ENCODE data around the gene SLC30A9.

DNA sequence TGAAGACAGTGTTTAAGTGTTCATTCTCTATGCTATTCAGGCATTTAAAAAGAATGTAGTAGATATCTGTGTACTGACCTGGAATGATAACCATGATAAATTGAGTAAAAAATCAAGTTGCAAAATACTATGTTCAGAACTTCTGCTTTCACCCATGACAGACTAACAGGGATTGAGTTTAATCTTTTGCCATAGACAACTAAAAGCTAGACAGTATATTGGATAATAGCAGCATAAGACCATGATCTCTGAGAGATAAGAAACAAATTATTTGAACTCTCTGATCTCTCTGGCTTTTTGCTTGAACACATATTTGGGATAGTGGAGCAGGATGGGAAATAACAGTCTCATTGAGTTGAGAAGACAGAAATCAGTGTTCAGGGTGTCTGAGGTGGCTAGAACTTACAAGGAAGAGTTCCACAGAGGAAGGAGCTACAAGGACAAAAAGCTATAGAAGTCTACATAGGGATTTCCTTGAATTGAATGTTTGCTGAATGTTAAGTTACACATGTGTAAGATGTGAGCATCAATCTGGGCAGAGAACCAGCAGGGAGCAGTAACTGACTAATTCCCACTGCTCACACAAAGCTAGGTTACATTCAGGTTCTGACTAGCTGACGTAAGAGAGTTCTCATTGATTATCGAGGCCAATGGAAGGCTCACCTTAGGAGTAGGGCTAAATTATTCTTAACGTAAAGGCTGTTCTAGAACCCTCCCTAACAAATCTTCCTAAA is 60.4 kb downstream of the SLC30A9 start:
- TF ChIP-seq, protein P1, sequence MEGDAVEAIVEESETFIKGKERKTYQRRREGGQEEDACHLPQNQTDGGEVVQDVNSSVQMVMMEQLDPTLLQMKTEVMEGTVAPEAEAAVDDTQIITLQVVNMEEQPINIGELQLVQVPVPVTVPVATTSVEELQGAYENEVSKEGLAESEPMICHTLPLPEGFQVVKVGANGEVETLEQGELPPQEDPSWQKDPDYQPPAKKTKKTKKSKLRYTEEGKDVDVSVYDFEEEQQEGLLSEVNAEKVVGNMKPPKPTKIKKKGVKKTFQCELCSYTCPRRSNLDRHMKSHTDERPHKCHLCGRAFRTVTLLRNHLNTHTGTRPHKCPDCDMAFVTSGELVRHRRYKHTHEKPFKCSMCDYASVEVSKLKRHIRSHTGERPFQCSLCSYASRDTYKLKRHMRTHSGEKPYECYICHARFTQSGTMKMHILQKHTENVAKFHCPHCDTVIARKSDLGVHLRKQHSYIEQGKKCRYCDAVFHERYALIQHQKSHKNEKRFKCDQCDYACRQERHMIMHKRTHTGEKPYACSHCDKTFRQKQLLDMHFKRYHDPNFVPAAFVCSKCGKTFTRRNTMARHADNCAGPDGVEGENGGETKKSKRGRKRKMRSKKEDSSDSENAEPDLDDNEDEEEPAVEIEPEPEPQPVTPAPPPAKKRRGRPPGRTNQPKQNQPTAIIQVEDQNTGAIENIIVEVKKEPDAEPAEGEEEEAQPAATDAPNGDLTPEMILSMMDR (IDR thresholded peaks at IDR 0.05) = peak; percentile 7; the same call in 1 of the 2 replicates
- TF ChIP-seq POLR2AphosphoS5 (IDR thresholded peaks at IDR 0.05; ENCODE audit: low read depth, low read length) = no peak
